MG63 (cell line): ENCODE data around the gene GRIK4. TPM values are rescaled to one million over a fixed set of nuclear protein-coding genes. Genes with fewer than 3 reads are reported as not detected.

Experiments
- DNase-seq: peaks from one replicate; pipeline ENCODE4 v3.0.0-alpha.2; 2020
- H3K27me3 ChIP-seq: fragments of 250-450 bp; sonication (Bioruptor Pico); 2 replicates; pipeline ENCODE4 v1.5.1; 2020; ENCODE audit warnings: mild to moderate bottlenecking, moderate library complexity
- H3K36me3 ChIP-seq: fragments of 250-450 bp; sonication (Bioruptor Pico); 2 replicates; pipeline ENCODE4 v1.5.1; 2020; ENCODE audit warnings: mild to moderate bottlenecking, moderate library complexity
- H3K4me3 ChIP-seq: fragments of 250-450 bp; sonication (Bioruptor Pico); 2 replicates; pipeline ENCODE4 v1.5.1; 2020; ENCODE audit warnings: mild to moderate bottlenecking, moderate library complexity
- H3K9me3 ChIP-seq: fragments of 250-450 bp; sonication (Bioruptor Pico); 2 replicates; pipeline ENCODE4 v1.5.1; 2020; ENCODE audit warnings: mild to moderate bottlenecking, moderate library complexity
- total RNA-seq: library from RNA; depleted of rRNA; stranded (reverse); fragments of >200 nt; shearing (Covaris generic); gene quantifications from 2 replicates; pipeline ENCODE4 v1.2.3, GENCODE V29; 2014; ENCODE audit warnings: low replicate concordance; rRNA removed

Gene GRIK4
- total RNA-seq, result not detected in 2 replicates

- Histone ChIP-seq H3K27me3 (no peaks in the 10 kb centered on the region), H3K36me3 (no peaks in the 10 kb centered on the region), H3K4me3 (peak within 1 kb of the TSS; percentile 39), H3K9me3 (no peaks in the 10 kb centered on the region)
- DNase-seq, result peak; percentile 72
Observed at GRCh38 chr11:120511116-120511819, at the start of gene GRIK4. Gene GRIK4 (plus strand): TSS chr11:120511748. CDS start chr11:120660319, 148,571 bp downstream.

GRCh38 chr11:120462825-120463224, 48.7 kb upstream of the GRIK4 start:
- H3K36me3 ChIP-seq, result peaks cover 61% of the 10 kb centered on the region

GRCh38 chr11:120465921-120466534, 45.5 kb upstream of the GRIK4 start:
- no peak for DNase-seq
- H3K27me3 ChIP-seq, result no peaks in the 10 kb centered on the region
- no peak overlapping the region for H3K4me3 ChIP-seq
- H3K36me3 ChIP-seq, result peaks cover 57% of the 10 kb centered on the region
- H3K9me3 ChIP-seq, result no peaks in the 10 kb centered on the region

More at GRCh38 chr11:120462825-120463224, 48.7 kb upstream of the GRIK4 start:
- H3K27me3 ChIP-seq, result no peaks in the 10 kb centered on the region
- H3K4me3 ChIP-seq, result no peak overlapping the region
- no peaks in the 10 kb centered on the region for H3K9me3 ChIP-seq
- no peak for DNase-seq

GRCh38 chr11:120467627-120468026, 43.9 kb upstream of the GRIK4 start:
- Histone ChIP-seq H3K27me3 (no peaks in the 10 kb centered on the region), H3K9me3 (no peaks in the 10 kb centered on the region), H3K4me3 (no peak overlapping the region), H3K36me3 (peaks cover 57% of the 10 kb centered on the region)
- DNase-seq, result no peak

- DNase-seq, result no peak
- no peak overlapping the region for H3K4me3 ChIP-seq
- no peaks in the 10 kb centered on the region for H3K9me3 ChIP-seq
- H3K27me3 ChIP-seq, result no peaks in the 10 kb centered on the region
- H3K36me3 ChIP-seq, result peaks cover 59% of the 10 kb centered on the region
Observed at GRCh38 chr11:120471131-120471530, 40.4 kb upstream of the GRIK4 start.

GRCh38 chr11:120471994-120472393, 39.6 kb upstream of the GRIK4 start:
- Histone ChIP-seq H3K36me3 (peaks cover 55% of the 10 kb centered on the region), H3K9me3 (no peaks in the 10 kb centered on the region)

GRCh38 chr11:120473503-120473902, 38.0 kb upstream of the GRIK4 start:
- Histone ChIP-seq H3K27me3 (no peaks in the 10 kb centered on the region), H3K36me3 (peaks cover 64% of the 10 kb centered on the region), H3K4me3 (no peak overlapping the region), H3K9me3 (no peaks in the 10 kb centered on the region)
- no peak for DNase-seq

More at GRCh38 chr11:120471994-120472393, 39.6 kb upstream of the GRIK4 start:
- Histone ChIP-seq H3K27me3 (no peaks in the 10 kb centered on the region), H3K4me3 (no peak overlapping the region)
- no peak for DNase-seq

GRCh38 chr11:120482149-120482548, 29.4 kb upstream of the GRIK4 start:
- H3K4me3 ChIP-seq, result no peak overlapping the region
- H3K9me3 ChIP-seq, result no peaks in the 10 kb centered on the region
- H3K27me3 ChIP-seq, result no peaks in the 10 kb centered on the region
- peaks cover 62% of the 10 kb centered on the region for H3K36me3 ChIP-seq
- no peak for DNase-seq

- no peaks in the 10 kb centered on the region for H3K27me3 ChIP-seq
- H3K4me3 ChIP-seq, result no peak overlapping the region
- H3K36me3 ChIP-seq, result peaks cover 41% of the 10 kb centered on the region
- DNase-seq, result no peak
- no peaks in the 10 kb centered on the region for H3K9me3 ChIP-seq
Observed at GRCh38 chr11:120484722-120485121, 26.8 kb upstream of the GRIK4 start.

- H3K4me3 ChIP-seq, result no peak overlapping the region
- no peaks in the 10 kb centered on the region for H3K27me3 ChIP-seq
- H3K36me3 ChIP-seq, result peaks cover 31% of the 10 kb centered on the region
- no peaks in the 10 kb centered on the region for H3K9me3 ChIP-seq
- DNase-seq, result no peak
Observed at GRCh38 chr11:120486138-120486537, 25.4 kb upstream of the GRIK4 start.

GRCh38 chr11:120489799-120490198, 21.7 kb upstream of the GRIK4 start:
- Histone ChIP-seq H3K36me3 (peaks cover 12% of the 10 kb centered on the region), H3K4me3 (no peak overlapping the region), H3K9me3 (no peaks in the 10 kb centered on the region), H3K27me3 (no peaks in the 10 kb centered on the region)
- DNase-seq, result no peak

- H3K4me3 ChIP-seq, result no peak overlapping the region
- DNase-seq, result no peak
Observed at GRCh38 chr11:120492486-120492885, 19.1 kb upstream of the GRIK4 start.

GRCh38 chr11:120494595-120494994, 17.0 kb upstream of the GRIK4 start:
- DNase-seq, result no peak
- Histone ChIP-seq H3K27me3 (no peaks in the 10 kb centered on the region), H3K4me3 (no peak overlapping the region), H3K9me3 (no peaks in the 10 kb centered on the region), H3K36me3 (peaks cover 2% of the 10 kb centered on the region; the same call in 1 of the 2 replicates)

More at GRCh38 chr11:120492486-120492885, 19.1 kb upstream of the GRIK4 start:
- H3K9me3 ChIP-seq, result no peaks in the 10 kb centered on the region
- H3K27me3 ChIP-seq, result no peaks in the 10 kb centered on the region
- no peaks in the 10 kb centered on the region; the same call in 1 of the 2 replicates for H3K36me3 ChIP-seq

GRCh38 chr11:120499088-120499487, 12.5 kb upstream of the GRIK4 start:
- H3K36me3 ChIP-seq, result peaks cover 2% of the 10 kb centered on the region; the same call in 1 of the 2 replicates
- H3K27me3 ChIP-seq, result no peaks in the 10 kb centered on the region
- H3K4me3 ChIP-seq, result no peak overlapping the region
- DNase-seq, result no peak
- H3K9me3 ChIP-seq, result no peaks in the 10 kb centered on the region

- no peaks in the 10 kb centered on the region for H3K27me3 ChIP-seq
- H3K36me3 ChIP-seq, result peaks cover 2% of the 10 kb centered on the region; the same call in 1 of the 2 replicates
- DNase-seq, result no peak
- no peaks in the 10 kb centered on the region for H3K9me3 ChIP-seq
- H3K4me3 ChIP-seq, result no peak overlapping the region
Observed at GRCh38 chr11:120499859-120500258, 11.7 kb upstream of the GRIK4 start.

GRCh38 chr11:120500414-120501071, 11.0 kb upstream of the GRIK4 start:
- no peak overlapping the region for H3K4me3 ChIP-seq
- no peaks in the 10 kb centered on the region for H3K9me3 ChIP-seq
- peak; percentile 54 for DNase-seq
- H3K27me3 ChIP-seq, result no peaks in the 10 kb centered on the region
- peaks cover 2% of the 10 kb centered on the region; the same call in 1 of the 2 replicates for H3K36me3 ChIP-seq

GRCh38 chr11:120501440-120501839, 10.1 kb upstream of the GRIK4 start:
- Histone ChIP-seq H3K9me3 (no peaks in the 10 kb centered on the region), H3K4me3 (no peak overlapping the region)
- no peak for DNase-seq

More at GRCh38 chr11:120501440-120501839, 10.1 kb upstream of the GRIK4 start:
- Histone ChIP-seq H3K36me3 (peaks cover 2% of the 10 kb centered on the region; the same call in 1 of the 2 replicates), H3K27me3 (no peaks in the 10 kb centered on the region)
